Measurements from ENCODE around the gene KMO.
A peak's percentile ranks its signal among the peaks of the same experiment; 100 is the strongest.

KMO gene

DNA sequence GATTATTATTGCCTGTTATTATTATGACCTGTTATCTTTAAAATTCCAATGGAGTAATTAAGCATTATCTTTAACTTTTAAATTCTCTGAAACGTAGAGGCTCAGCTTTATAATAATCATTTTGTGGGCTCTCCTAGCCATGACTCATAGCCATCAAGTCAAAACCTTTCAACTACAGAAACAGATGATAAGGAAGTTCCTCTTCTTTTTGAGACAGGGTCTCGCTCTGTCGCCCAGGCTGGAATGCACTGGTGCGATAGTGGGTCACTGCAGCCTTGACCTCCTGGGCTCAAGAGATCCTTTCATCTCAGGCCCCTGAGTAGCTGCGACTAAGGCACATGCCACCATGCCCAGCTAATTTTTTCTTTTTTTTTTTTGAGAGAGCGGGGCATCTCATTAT, 64.5 kb downstream of the KMO start:
- DNase-seq: peak; percentile 73

DNA sequence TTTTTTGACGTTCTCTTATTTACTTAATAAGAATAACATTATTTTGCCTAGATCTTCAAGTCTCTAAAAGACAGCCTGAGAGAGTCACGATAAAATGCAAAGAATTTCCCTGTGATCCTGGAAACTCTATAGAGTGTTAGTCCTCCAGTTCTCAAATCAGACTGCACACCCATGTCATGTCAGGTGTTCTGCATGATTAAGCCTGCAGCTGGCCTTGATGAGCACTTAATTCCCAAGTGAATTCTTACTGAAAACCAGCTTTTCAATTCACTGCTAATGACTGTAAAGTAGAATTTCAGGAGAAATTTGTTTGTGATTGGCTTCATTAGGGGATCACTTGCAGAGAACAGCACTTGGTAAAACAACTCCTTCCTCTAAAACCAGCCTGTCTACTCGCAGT, 66.1 kb downstream of the KMO start:
- DNase-seq: no peak

DNA sequence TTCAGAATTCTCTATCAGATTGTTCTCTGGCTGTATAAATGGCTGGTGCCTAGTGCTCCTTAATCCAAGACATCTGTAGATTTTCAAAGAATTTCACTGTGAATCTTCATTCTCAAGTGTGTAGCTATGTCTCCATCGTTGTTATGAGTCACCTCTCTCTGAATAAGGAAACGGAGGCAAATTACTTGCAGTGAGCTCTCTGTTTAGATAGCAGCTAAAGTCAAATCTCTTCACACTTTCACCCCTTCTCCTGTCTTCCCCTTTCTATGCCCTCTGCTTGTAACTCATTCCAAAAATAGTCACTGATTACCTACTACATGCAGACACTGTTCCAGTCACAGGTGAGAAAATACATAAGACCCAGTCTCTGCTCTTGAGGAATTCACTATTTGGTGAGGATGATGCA, 68.3 kb downstream of the KMO start:
- peak; percentile 26 for DNase-seq

DNA sequence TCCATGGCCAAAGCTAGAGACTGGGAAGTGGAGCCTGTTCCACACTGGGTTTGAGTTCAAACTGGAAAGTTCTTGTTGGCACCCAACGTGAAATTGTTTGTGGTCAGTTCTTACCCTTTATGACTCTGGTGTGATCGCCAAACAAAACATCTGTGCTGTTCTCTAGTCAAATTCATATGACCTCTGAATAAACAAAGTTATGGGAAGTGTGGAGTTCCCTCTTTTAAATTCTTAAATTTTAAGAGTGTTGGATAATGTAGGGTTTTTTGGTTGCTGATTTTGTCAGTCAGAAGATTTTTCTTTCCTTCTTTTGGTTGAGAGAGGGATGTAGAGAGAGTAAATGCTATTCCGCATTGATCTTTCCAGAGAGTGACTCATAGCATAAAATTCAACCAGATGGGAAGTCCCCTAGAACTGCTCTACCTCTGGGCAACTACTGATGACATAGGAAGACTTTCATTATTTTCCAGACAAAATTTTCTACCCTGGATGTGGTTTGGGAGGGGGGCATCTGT, 71.6 kb downstream of the KMO start:
- DNase-seq: no peak

DNA sequence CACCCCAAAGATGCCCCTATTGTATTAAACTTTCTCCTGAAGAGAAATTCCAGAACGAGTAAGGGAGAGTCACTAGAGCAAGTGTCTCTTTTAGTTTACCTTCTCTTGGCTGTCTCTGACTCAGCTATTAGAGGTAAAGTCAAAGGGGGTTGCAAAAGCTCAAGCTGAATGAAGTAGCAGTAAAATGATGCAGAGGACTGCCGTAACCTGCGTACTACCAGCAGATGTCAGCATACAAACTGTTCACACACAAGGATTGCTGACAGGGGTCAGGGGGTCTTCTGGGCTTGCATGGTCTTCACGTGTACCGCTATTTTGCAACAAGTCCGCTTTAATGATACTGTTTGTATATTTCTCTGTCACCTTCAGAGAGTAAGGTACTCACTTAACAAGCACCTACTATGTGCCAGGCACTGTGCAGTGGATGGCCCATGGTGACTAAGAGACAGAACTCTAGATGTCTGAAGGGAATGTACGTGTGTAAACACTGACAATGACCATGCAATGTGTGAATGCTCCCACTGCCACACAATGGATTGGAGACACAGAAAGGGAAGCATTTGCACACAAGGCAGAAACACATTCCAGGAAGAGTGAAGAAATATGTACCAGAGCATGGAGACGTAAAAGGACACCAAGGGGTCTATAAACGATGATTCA, 73.1 kb downstream of the KMO start:
- peak; percentile 48 for DNase-seq

DNA sequence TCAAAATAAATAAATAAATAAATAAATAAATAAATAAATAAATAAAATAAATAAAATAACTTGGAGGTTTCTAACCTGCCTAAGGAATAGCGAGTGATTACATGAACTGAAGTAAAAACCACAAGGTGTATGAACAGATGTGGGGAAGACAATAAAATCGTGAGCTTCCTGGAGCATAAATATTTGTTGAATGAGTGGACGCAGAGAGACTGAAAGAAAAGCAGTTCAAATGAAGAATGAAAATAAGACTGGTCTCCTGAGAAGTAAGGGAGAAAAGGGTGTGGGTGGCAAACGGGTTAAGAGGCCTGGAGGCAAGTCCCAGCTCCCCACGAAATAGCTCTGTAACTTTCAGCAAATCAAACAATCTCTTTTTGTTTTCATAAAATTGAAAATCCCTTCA, 74.4 kb downstream of the KMO start:
- no peak for DNase-seq

DNA sequence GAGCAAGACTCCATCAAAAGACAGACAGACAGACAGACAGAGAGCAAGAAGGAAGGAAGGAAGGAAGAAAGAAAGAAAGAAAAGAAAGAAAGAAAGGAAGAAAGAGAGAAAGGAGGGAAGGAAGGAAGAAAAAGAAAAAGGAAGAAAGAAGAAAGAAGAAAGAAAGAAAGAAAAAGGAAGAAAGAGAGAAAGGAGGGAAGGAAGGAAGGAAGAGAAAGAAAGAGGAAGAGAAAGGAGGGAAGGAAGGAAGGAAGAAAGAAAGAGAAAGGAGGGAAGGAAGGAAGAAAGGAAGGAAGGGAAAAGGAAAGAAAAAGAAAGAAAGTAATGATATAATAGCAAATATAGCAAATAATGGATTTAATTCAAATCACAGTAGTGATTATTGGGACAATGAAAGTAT, 75.3 kb downstream of the KMO start:
- DNase-seq: no peak

DNA sequence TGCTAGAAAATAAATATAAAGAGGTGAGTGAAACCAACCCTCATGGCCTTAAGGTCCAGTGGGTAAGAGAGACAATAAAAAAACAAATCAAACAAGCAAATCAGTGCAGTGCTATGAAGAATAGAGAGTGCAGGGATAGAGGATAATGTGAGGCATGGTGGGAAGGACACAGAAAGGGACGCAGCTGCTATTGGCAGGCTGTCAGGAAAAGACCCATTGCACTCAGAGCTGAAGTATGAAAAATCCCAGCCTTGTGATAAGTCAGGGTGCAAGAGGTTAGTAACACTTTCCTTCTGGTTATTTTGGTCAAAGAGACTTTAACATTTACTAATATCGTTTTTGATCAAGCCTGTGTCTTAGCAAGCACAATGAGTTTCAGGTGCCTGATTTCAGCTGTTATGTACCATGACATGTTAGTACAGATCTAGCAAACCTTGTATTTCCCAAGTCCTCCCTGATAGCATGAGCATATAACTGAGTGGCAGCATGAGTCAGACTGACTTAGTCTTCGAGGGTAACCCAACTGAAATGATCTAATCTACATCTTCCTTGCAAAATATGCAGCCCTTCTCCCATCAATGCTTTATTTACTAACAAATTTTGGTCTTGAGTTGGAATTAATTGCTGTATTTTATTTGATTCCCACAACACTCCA, 76.3 kb downstream of the KMO start:
- peak; percentile 51 for DNase-seq

DNA sequence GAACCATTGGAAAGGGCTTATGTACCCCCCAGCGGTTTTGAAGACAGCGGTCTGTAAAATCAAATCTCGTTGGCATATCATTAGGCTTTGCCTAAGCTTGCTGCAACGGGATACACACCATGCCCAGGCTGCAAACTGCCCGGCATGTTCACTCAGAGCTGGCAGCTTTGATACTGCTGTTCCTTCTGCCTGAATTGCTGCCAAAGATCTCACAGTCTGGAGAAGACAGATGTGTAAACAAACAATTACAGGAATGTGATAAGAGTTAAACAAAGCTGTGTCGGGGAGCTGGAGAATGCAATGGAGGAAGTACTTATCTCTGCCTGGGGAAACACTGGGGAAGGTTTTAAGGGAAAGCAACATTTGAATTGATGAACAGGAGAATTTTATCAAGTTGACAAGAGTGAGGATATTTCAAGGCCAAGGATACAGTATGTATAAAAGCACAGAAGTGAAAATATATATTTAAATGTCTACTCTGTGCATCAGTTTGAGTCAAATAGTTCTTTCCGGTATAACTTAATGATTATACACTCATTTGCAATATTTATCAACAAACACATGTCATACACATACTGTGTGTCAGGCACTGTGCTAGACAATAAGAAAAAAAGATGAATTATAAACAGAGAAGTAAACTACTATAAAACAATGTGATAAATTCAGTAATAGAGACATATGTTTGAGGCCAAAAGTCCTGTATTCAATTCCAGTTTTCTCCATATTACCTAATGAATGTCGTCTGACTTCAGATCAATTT, 78.1 kb downstream of the KMO start:
- peak; percentile 51 for DNase-seq

DNA sequence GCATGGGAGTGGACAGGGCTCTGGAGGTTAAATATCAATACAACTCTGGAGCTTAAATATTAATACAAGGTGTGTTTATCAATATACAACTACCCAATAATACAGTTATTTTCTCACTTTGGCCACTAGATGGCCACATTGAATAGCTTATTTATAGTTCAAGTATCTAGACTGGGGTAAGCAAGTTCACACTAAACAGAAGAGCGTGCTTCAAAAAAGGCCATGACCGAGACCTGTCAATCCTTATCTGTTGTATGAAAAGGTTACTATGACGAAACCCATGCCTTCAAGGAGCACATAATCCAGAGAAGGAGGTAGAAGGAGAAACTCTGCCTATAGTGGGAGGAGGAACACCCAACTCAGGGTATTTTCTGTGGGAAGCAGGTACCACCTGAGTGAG, 78.9 kb downstream of the KMO start:
- peak; percentile 95 for DNase-seq

DNA sequence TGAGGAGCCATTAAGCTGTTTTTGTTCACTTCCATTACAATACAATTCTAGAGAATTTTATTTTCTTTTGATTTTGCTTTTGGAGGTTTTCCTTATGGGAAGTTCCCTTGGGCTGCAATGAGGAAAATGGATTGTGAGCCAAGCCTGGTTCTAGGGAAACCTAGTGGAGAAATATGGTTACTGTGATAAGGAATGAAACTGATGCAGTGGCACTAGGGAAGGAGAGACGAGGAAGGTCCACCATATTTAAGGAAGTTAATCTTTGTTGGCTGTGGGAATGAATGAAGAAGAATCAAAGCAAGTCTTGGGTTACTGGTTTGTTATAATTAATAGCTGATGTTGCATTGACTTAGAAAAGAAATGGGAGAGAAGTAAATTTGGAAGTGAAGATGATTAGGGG, 79.6 kb downstream of the KMO start:
- peak; percentile 48 for DNase-seq

DNA sequence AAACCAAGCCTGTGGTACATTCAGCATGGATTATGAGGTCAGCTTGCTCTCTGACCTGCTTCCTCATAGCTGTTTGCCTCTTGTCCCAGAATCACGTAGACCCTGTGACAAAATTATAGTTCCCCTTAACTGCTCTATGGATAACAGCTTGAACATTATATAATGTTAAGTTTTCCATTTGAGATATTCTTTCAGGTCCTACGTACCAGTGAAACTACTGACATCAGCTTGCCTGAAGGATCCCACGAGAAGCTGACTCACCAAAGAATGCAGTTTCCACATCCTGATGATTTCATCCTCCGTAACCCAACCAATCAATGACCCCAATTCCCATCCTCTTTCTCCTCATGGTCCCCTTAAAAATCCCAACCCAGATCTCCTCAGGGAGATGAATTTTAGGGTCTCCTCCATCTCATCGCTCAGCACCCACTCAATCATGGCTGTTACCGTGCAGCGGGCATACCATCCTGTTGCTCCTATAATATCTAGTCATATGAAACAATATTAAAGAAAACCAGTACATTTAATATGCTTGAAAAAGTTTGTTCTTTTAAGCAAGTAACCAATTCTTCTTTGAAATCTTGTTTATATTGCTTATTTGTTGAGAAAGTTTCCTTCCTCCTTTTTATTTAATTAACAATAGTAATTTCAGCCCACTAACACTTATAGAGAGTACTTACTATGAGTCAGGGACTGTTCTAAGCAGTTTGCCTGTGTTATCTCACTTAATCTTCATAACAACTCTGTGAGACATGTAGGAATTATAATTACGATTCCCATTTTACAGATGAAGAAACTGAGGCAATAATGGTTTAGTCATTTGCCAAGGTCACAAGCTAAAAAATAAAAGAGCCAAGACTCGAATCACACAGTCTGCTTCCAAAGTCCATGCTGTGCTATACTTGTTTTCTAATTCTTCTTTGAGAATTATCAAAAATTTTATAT, 80.6 kb downstream of the KMO start:
- DNase-seq: no peak

DNA sequence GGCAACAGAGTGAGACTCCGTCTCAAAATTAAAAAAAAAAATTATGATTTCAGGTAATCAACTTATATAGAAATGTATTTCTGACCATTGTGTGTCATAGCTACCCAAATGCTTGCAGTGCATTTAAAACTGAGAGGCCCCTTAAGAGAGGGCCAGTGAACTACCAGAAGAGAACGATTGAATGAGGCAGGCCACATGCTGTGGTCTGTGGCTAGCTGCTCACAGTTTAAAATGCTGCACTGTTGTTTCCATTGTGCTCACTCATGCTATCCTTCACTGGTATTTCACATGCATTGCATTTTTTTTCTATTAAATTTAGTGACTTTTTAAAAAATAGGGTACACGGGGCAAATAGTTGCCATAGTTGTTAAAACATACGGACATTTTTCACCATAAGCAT, 82.0 kb downstream of the KMO start:
- no peak for DNase-seq

DNA sequence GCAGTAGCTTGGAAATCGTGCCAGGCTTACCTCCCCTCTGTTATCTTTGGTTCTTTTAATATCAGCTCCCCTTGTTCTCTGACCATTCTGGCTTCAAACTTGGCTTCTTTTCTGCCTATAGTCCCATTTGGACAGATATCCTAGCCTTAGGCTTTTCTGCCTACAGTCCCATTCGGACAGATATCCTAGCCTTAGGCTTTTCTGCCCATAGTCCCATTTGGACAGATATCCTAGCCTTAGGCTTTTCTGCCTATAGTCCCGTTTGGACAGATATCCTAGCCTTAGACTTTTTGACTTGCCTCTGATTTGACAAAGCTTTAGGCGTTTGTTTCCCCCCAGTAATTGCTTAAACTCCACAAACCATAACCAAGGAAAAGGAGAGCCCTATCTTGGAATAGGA, 82.4 kb downstream of the KMO start:
- DNase-seq: no peak

DNA sequence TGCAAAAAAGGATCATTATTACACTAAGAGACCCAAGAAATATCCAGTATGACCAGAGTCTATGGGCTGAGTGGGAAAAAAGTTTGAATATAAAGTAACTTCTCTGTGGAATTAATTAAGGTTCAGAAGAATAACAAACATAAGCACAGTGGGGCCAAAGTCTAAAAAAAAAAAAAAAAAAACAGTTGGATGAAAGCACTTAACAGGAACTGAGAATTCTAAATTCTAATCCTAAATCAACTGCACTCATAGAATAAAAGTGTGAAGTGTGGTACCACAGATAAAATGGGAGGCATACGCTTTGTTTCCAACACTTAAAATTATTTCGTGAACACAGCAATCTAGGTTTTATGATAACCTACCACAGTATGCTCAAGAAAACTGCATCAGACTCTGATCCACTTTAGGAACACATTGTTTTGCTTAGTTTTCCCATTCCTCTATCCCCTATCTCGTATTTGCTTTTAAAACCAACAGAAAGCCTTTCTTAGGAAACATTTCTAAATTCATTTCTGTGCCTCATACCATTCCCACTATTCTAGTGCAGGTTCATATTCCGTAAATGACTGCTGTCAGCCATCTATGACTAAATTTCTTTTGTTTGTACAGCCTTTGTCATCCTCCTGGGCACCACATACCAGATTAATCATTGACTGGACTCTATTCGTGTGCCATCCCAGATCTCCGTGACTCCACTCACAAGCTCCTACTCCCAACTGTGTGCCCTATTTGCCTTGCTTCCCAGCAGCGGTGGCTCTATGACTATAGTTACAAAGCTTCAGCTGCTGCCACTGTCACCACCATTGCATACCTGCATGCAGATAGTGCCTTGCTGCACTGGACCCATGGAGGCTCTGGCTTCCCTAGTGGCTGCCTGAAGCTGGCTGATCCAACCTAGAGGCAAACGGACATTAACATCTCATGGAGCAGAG, 83.1 kb downstream of the KMO start:
- no peak for DNase-seq

DNA sequence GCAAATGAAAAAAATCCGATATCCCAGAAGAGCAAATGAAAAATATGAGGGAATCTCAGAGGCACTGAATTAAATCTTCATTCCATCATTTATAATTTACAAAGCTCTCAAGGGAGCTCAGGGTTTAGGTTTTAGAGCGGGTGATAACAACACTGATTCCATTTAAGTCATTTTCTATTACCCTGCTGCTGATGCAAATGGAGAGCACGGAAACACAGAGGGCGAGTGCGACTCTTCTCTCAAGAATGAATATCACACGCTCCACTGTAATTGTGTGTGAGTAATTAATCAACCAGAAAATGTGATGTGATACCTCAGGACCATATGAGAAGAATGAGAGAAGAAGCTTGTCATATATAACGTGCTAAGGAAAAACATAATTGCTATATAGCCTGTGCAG, 85.2 kb downstream of the KMO start:
- no peak for DNase-seq

DNA sequence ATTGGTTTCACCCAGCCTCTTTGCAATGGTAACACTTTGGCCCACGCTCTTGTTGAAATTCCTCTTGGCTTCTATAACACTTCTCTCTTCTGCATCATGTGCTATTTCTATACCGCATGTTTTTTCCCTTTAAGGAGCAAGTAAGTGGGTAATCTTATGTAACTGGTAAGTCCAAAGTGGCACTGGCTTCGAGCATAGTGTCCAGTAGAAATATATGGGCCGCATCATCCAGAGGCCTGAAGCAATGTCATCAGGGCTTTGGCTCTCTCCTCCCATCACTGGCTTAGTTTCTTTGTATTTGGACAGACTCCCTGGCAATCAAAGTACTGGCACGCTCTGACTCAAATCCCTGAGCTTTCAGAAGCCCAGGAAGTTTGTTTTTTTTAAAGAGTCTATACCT, 90.5 kb downstream of the KMO start:
- no peak for DNase-seq

DNA sequence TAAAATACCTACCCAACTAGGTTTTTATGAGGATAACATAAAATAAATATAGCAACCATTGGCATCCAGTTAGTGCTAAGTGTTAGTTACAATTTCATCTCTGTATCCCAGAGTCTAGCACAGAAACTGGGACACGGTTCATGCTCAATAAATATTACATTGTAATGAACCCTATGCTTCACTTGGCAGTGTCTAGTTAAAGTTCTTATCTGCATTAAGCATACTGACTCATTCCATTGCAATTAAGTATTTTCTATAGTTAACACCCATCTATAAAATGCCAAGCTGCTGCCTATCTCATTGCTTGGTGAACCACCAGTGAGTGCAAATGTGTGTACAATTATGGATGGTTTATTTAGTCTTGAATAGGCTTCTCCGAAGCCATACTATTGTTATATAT, 92.8 kb downstream of the KMO start:
- DNase-seq: no peak

DNA sequence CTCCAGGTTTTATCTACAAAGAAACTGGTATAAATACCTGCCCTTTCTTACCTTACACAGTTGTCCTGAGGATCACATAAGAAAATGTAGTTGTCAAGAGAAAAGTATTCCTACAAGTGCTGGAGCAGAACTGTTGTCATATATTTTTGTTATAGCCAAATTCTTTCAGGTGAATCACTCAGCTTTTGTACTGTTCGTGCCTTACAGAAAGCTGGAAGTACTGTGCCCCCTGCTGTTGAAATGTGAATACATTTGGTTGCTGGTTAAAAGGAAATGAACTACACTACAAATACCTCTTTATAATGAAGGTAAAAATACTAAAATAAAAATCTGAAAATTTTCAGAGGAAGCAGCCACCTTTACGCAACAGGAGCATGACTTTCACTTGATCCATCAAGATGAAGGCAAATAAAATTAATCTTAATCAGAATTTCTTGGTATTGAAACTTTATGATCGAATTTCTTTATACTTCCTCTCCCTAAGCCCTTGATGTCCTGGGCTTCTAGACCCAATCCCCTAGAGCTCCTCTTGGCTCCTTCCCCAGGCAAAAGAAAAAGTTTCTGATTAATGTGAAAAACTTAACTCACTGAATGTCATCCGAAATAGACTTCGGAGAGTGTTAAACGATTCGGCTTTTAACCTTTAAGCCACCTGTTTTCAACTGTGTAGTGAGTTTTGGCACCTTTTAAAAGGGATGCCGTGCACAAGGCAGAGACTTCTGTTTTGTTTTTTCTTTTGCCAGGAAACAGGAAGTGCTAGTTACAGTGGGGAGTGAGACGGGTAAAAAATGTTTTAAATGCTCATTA, 95.5 kb downstream of the KMO start:
- DNase-seq: peak; percentile 83

DNA sequence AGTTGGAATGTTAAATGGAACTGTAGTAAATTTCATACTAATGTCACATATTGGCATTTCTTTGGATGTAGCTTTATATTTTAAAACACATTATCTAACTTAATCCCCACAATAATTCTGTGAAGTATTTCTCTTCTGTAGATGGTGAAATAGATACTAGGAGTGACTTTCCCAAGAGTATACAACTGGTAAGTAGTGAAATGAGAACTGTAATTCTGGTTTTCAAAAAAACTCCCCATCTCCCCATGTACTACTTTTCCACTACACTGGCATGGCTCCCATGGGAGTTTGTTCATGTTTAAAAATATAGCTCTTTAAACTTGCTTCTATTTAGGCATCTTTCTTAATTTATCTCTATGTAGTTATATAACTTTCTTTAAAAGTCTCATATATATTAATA, 97.8 kb downstream of the KMO start:
- no peak for DNase-seq

DNA sequence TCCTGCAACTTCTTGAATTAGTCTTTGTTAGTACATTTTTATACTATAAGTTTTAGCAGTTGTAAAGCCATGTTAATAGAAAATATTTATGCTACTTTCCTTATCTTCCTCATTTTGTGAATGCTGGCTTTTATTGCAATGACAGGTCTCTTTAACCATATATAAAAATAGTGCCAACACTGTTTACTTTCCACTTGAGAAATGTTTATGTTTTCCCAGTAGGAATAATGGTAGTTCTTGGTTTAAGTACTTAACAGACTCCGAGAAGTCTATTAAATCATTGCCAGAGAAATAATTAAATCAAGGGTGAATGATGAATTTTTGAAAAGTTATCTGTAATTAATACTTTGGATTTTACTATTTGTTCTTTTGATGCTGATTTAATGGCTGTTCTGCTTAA, 98.3 kb downstream of the KMO start:
- DNase-seq: no peak

All from OCI-M1 (cell line).